ENCODE data around the gene SLC30A5.

- no peak for TF ChIP-seq EZH2 (IDR thresholded peaks at IDR 0.05)
- TF ChIP-seq, protein P1, sequence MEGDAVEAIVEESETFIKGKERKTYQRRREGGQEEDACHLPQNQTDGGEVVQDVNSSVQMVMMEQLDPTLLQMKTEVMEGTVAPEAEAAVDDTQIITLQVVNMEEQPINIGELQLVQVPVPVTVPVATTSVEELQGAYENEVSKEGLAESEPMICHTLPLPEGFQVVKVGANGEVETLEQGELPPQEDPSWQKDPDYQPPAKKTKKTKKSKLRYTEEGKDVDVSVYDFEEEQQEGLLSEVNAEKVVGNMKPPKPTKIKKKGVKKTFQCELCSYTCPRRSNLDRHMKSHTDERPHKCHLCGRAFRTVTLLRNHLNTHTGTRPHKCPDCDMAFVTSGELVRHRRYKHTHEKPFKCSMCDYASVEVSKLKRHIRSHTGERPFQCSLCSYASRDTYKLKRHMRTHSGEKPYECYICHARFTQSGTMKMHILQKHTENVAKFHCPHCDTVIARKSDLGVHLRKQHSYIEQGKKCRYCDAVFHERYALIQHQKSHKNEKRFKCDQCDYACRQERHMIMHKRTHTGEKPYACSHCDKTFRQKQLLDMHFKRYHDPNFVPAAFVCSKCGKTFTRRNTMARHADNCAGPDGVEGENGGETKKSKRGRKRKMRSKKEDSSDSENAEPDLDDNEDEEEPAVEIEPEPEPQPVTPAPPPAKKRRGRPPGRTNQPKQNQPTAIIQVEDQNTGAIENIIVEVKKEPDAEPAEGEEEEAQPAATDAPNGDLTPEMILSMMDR (IDR thresholded peaks at IDR 0.05): no peak
Measured at GRCh38 chr5:69160651-69161050, 66.8 kb downstream of the SLC30A5 start.

All from neural progenitor cell (in vitro differentiated cells).